ENCODE measurements around the gene B4GALNT1. TPM values are rescaled to one million over a fixed set of nuclear protein-coding genes. Genes with fewer than 3 reads are reported as not detected.
"Not testable (repeated sequence)": the region's sequence is repeated elsewhere in the genome, so short reads cannot be mapped to it uniquely, and the experiment has no call there.

B4GALNT1 gene
- total RNA-seq = under 1 TPM; 0.32 to 0.88 TPM

GRCh38 chr12:57632958-57633840 is at the start of gene B4GALNT1:
TSS of gene B4GALNT1 (minus strand) at chr12:57633201. CDS start at chr12:57632132, 1,069 bp downstream.
- Histone ChIP-seq H3K27me3 (peaks cover 42% of the 10 kb centered on the region), H3K9ac (ENCODE audit: low read depth in 2 of 2, low read length in 2 of 2) (no peak within 1 kb of the TSS), H3K9me3 (no peaks in the 10 kb centered on the region), H3K4me3 (peak within 1 kb of the TSS; percentile 40), H3K27ac (no peak within 1 kb of the TSS), H3K36me3 (no peaks in the 10 kb centered on the region), H3K4me1 (peaks cover 3% of the 10 kb centered on the region)
- peak; percentile 89 for TF ChIP-seq CTCF (IDR thresholded peaks at IDR 0.05)
- intact Hi-C loops (cut with DNase I) = no loop called here
- peak; percentile 33 for DNase-seq

- Histone ChIP-seq H3K27ac (no peak overlapping the region), H3K4me3 (no peak overlapping the region), H3K9me3 (no peaks in the 10 kb centered on the region), H3K36me3 (no peaks in the 10 kb centered on the region), H3K27me3 (no peaks in the 10 kb centered on the region), H3K9ac (ENCODE audit: low read depth in 2 of 2, low read length in 2 of 2) (no peak overlapping the region), H3K4me1 (no peaks in the 10 kb centered on the region)
- no peak for DNase-seq
- TF ChIP-seq CTCF (IDR thresholded peaks at IDR 0.05) = no peak
- intact Hi-C loops (cut with DNase I) = no loop called here
Observed at GRCh38 chr12:57679697-57680096, 46.7 kb upstream of the B4GALNT1 start.

- DNase-seq; H3K9me3 ChIP-seq; H3K4me1 ChIP-seq; intact Hi-C loops (cut with DNase I); H3K4me3 ChIP-seq; H3K9ac ChIP-seq (ENCODE audit: low read depth in 2 of 2, low read length in 2 of 2); H3K27ac ChIP-seq; H3K27me3 ChIP-seq; H3K36me3 ChIP-seq: not testable (repeated sequence)
Observed at GRCh38 chr12:57677947-57678346, 44.9 kb upstream of the B4GALNT1 start.

- Histone ChIP-seq H3K27me3 (no peaks in the 10 kb centered on the region), H3K36me3 (no peaks in the 10 kb centered on the region), H3K9me3 (no peaks in the 10 kb centered on the region), H3K9ac (ENCODE audit: low read depth in 2 of 2, low read length in 2 of 2) (no peak overlapping the region), H3K4me3 (no peak overlapping the region), H3K27ac (no peak overlapping the region), H3K4me1 (no peaks in the 10 kb centered on the region)
- no peak for TF ChIP-seq CTCF (IDR thresholded peaks at IDR 0.05)
- intact Hi-C loops (cut with DNase I) = no loop called here
- DNase-seq = no peak
Observed at GRCh38 chr12:57674691-57675090, 41.7 kb upstream of the B4GALNT1 start.

- Histone ChIP-seq H3K27me3 (no peaks in the 10 kb centered on the region), H3K36me3 (no peaks in the 10 kb centered on the region), H3K9ac (ENCODE audit: low read depth in 2 of 2, low read length in 2 of 2) (no peak overlapping the region), H3K4me3 (no peak overlapping the region), H3K4me1 (no peaks in the 10 kb centered on the region), H3K9me3 (no peaks in the 10 kb centered on the region), H3K27ac (no peak overlapping the region)
- DNase-seq = no peak
- no peak for TF ChIP-seq CTCF (IDR thresholded peaks at IDR 0.05)
- intact Hi-C loops (cut with DNase I) = no loop called here
Observed at GRCh38 chr12:57672801-57673200, 39.8 kb upstream of the B4GALNT1 start.

- DNase-seq; H3K36me3 ChIP-seq; H3K9me3 ChIP-seq; H3K27ac ChIP-seq; H3K9ac ChIP-seq (ENCODE audit: low read depth in 2 of 2, low read length in 2 of 2); H3K4me3 ChIP-seq; intact Hi-C loops (cut with DNase I); H3K4me1 ChIP-seq; H3K27me3 ChIP-seq: not testable (repeated sequence)
Observed at GRCh38 chr12:57671811-57672210, 38.8 kb upstream of the B4GALNT1 start.

GRCh38 chr12:57669691-57670090 is 36.7 kb upstream of the B4GALNT1 start:
- H3K27me3 ChIP-seq; H3K4me3 ChIP-seq; intact Hi-C loops (cut with DNase I); H3K36me3 ChIP-seq; DNase-seq; H3K27ac ChIP-seq; H3K4me1 ChIP-seq; H3K9ac ChIP-seq (ENCODE audit: low read depth in 2 of 2, low read length in 2 of 2); H3K9me3 ChIP-seq: not testable (repeated sequence)

All from colonic mucosa (tissue), 4 donors.